SK-N-MC (cell line): ENCODE measurements around the gene MAML3.

Experiments used
- DNase-seq: peaks from one replicate; pipeline ENCODE4 v3.0.0-alpha.2; 2011; ENCODE audit warnings: low read depth, low spot score
- H3K27ac ChIP-seq: fragments of 200-600 bp; sonication (generic); 2 replicates; pipeline ENCODE4 v1.5.1; 2016; ENCODE audit warnings: mixed run types
- H3K36me3 ChIP-seq: fragments of 200-600 bp; sonication (generic); 2 replicates; pipeline ENCODE4 v1.6.1; 2017; ENCODE audit warnings: antibody characterized with exemption, low read length, mixed read lengths; ENCODE audit not compliant: insufficient read depth
- H3K4me3 ChIP-seq: fragments of 200-600 bp; sonication (generic); 2 replicates; pipeline ENCODE4 v1.5.1; 2016
- H3K9ac ChIP-seq: fragments of 200-600 bp; sonication (generic); 2 replicates; pipeline ENCODE4 v1.8.0; 2017; ENCODE audit warnings: mixed run types, mixed read lengths; ENCODE audit not compliant: insufficient read length
- H3K9me3 ChIP-seq: fragments of 200-600 bp; sonication (generic); 2 replicates; pipeline ENCODE4 v1.6.1; 2017; ENCODE audit warnings: low read depth, mild to moderate bottlenecking, antibody characterized with exemption, low read length, moderate library complexity, mixed read lengths
- EZH2 ChIP-seq: fragments of 200-600 bp; sonication (generic); IDR thresholded peaks from one replicate; pipeline ENCODE4 v1.6.1; 2017; ENCODE audit warnings: antibody characterized with exemption
- FOXP2 ChIP-seq: optimal IDR thresholded peaks from 2 replicates; pipeline ENCODE3; 2011; ENCODE audit warnings: mild to moderate bottlenecking, moderate library complexity; ENCODE audit not compliant: insufficient read depth; ENCODE audit errors: extremely low read length, control extremely low read depth
- POLR2AphosphoS5 ChIP-seq: IDR thresholded peaks from 2 replicates; pipeline ENCODE4 v1.6.1; 2012; ENCODE audit warnings: mild to moderate bottlenecking, low read depth, low read length, borderline replicate concordance

The MAML3 gene

GRCh38 chr4:140044337-140044902, 109.6 kb downstream of the MAML3 start:
- Histone ChIP-seq H3K9ac (no peak overlapping the region), H3K9me3 (no peaks in the 10 kb centered on the region), H3K27ac (no peak overlapping the region), H3K36me3 (no peaks in the 10 kb centered on the region), H3K4me3 (no peak overlapping the region)
- TF ChIP-seq FOXP2, result no peak
- TF ChIP-seq EZH2, result no peak
- TF ChIP-seq POLR2AphosphoS5, result no peak
- no peak for DNase-seq

- H3K4me3 ChIP-seq, result no peak overlapping the region
- no peak overlapping the region for H3K27ac ChIP-seq
- TF ChIP-seq POLR2AphosphoS5 (no peak), FOXP2 (no peak), EZH2 (no peak)
- no peaks in the 10 kb centered on the region for H3K36me3 ChIP-seq
- no peak overlapping the region for H3K9ac ChIP-seq
- DNase-seq, result no peak
- H3K9me3 ChIP-seq, result no peaks in the 10 kb centered on the region
Measured at GRCh38 chr4:140042634-140043033, 111.3 kb downstream of the MAML3 start.

- no peak for DNase-seq
- TF ChIP-seq EZH2 (no peak), POLR2AphosphoS5 (no peak), FOXP2 (no peak)
- Histone ChIP-seq H3K27ac (no peak overlapping the region), H3K36me3 (no peaks in the 10 kb centered on the region), H3K9ac (no peak overlapping the region), H3K4me3 (no peak overlapping the region), H3K9me3 (no peaks in the 10 kb centered on the region)
Measured at GRCh38 chr4:140038031-140038533, 115.9 kb downstream of the MAML3 start.

GRCh38 chr4:140037353-140038030, 116.5 kb downstream of the MAML3 start:
- Histone ChIP-seq H3K4me3 (no peak overlapping the region), H3K9ac (no peak overlapping the region), H3K36me3 (no peaks in the 10 kb centered on the region), H3K9me3 (no peaks in the 10 kb centered on the region), H3K27ac (no peak overlapping the region)
- no peak for DNase-seq
- TF ChIP-seq EZH2 (no peak), FOXP2 (no peak), POLR2AphosphoS5 (no peak)

- Histone ChIP-seq H3K9ac (no peak overlapping the region), H3K27ac (no peak overlapping the region), H3K9me3 (no peaks in the 10 kb centered on the region), H3K36me3 (no peaks in the 10 kb centered on the region), H3K4me3 (no peak overlapping the region)
- DNase-seq, result no peak
- TF ChIP-seq EZH2, result no peak
- no peak for TF ChIP-seq FOXP2
- TF ChIP-seq POLR2AphosphoS5, result no peak
Measured at GRCh38 chr4:140031706-140032105, 122.3 kb downstream of the MAML3 start.

- Histone ChIP-seq H3K36me3 (no peaks in the 10 kb centered on the region), H3K9me3 (no peaks in the 10 kb centered on the region), H3K9ac (no peak overlapping the region), H3K4me3 (no peak overlapping the region), H3K27ac (no peak overlapping the region)
- no peak for TF ChIP-seq EZH2
- TF ChIP-seq FOXP2, result no peak
- TF ChIP-seq POLR2AphosphoS5, result no peak
- no peak for DNase-seq
Measured at GRCh38 chr4:140031061-140031460, 122.9 kb downstream of the MAML3 start.

- Histone ChIP-seq H3K4me3 (no peak overlapping the region), H3K27ac (no peak overlapping the region), H3K36me3 (no peaks in the 10 kb centered on the region), H3K9me3 (no peaks in the 10 kb centered on the region), H3K9ac (no peak overlapping the region)
- no peak for DNase-seq
- TF ChIP-seq EZH2, result no peak
- no peak for TF ChIP-seq POLR2AphosphoS5
- no peak for TF ChIP-seq FOXP2
Measured at GRCh38 chr4:140028676-140029517, 125.1 kb downstream of the MAML3 start.

GRCh38 chr4:140028101-140028500, 125.9 kb downstream of the MAML3 start:
- Histone ChIP-seq H3K27ac (no peak overlapping the region), H3K36me3 (no peaks in the 10 kb centered on the region), H3K9ac (no peak overlapping the region), H3K9me3 (no peaks in the 10 kb centered on the region), H3K4me3 (no peak overlapping the region)
- DNase-seq, result no peak
- no peak for TF ChIP-seq EZH2
- TF ChIP-seq FOXP2, result no peak
- TF ChIP-seq POLR2AphosphoS5, result no peak
